Mesenchymal stem cell (in vitro differentiated cells and primary cell): ENCODE results near the gene VPS54.

Source experiments
- DNase-seq: peaks from one replicate; pipeline ENCODE4 v3.0.0-alpha.2; 2013
- H2AFZ ChIP-seq: one replicate; pipeline ENCODE4 v1.6.1; 2013; ENCODE audit warnings: low read depth, mild to moderate bottlenecking, control low read depth, inconsistent platforms, low read length, moderate library complexity
- H2AK5ac ChIP-seq: 2 replicates; pipeline ENCODE4 v1.6.1; 2013; ENCODE audit warnings: low read length, moderate library complexity, mild to moderate bottlenecking, inconsistent platforms; ENCODE audit not compliant: severe bottlenecking
- H2BK120ac ChIP-seq: one replicate; pipeline ENCODE4 v1.6.1; 2013; ENCODE audit warnings: low read depth, mild to moderate bottlenecking, inconsistent platforms, low read length, moderate library complexity
- H2BK12ac ChIP-seq, 2 experiments: one replicate each; pipeline ENCODE4 v1.6.1; 2013; ENCODE audit warnings: inconsistent platforms in 2 of 2, low read length in 2 of 2, mild to moderate bottlenecking in 2 of 2, moderate library complexity in 2 of 2, control low read depth in 1 of 2
- H2BK15ac ChIP-seq: one replicate; pipeline ENCODE4 v1.6.1; 2013; ENCODE audit warnings: mild to moderate bottlenecking, low read depth, inconsistent platforms; ENCODE audit not compliant: poor library complexity, severe bottlenecking
- H2BK5ac ChIP-seq: 2 replicates; pipeline ENCODE4 v1.6.1; 2013; ENCODE audit warnings: low read depth, mild to moderate bottlenecking, low read length, control low read depth, inconsistent platforms; ENCODE audit not compliant: poor library complexity, severe bottlenecking
- H3K14ac ChIP-seq, 2 experiments: one replicate each; pipeline ENCODE4 v1.6.1; 2013; ENCODE audit warnings: inconsistent platforms in 2 of 2, low read length in 2 of 2, control low read depth in 1 of 2, mild to moderate bottlenecking in 1 of 2, moderate library complexity in 1 of 2
- H3K18ac ChIP-seq, 2 experiments: one replicate each; pipeline ENCODE4 v1.6.1; 2013; ENCODE audit warnings: inconsistent platforms in 2 of 2, low read length in 2 of 2, control low read depth in 1 of 2, low read depth in 1 of 2, mild to moderate bottlenecking in 1 of 2
- H3K23ac ChIP-seq, 2 experiments: one replicate each; pipeline ENCODE4 v1.6.1; 2013; ENCODE audit warnings: inconsistent platforms in 2 of 2, low read length in 2 of 2, mild to moderate bottlenecking in 2 of 2, moderate library complexity in 2 of 2, control low read depth in 1 of 2
- H3K27ac ChIP-seq: 2 replicates; pipeline ENCODE4 v1.5.1; 2013; ENCODE audit warnings: mild to moderate bottlenecking, moderate library complexity, low read length, control low read depth, inconsistent platforms; ENCODE audit not compliant: poor library complexity, severe bottlenecking
- H3K27me3 ChIP-seq, 2 experiments: 2 replicates each; pipeline versions ENCODE4 v1.6.1 to v1.7.0; 2013; ENCODE audit warnings: low read length in 2 of 2, mild to moderate bottlenecking in 2 of 2, moderate library complexity in 2 of 2, control low read depth in 1 of 2, inconsistent platforms in 1 of 2; ENCODE audit not compliant: control insufficient read depth in 1 of 2, insufficient read depth in 1 of 2
- H3K36me3 ChIP-seq, 2 experiments: 2 replicates each; pipeline versions ENCODE4 v1.6.1 to v1.7.0; 2013; ENCODE audit warnings: low read length in 2 of 2, control low read depth in 1 of 2, inconsistent platforms in 1 of 2, low read depth in 1 of 2, mild to moderate bottlenecking in 1 of 2; ENCODE audit not compliant: insufficient read depth in 2 of 2, control insufficient read depth in 1 of 2
- H3K4ac ChIP-seq, 2 experiments: one replicate each; pipeline ENCODE4 v1.6.1; 2013; ENCODE audit warnings: inconsistent platforms in 2 of 2, low read length in 2 of 2, mild to moderate bottlenecking in 2 of 2, moderate library complexity in 2 of 2, control low read depth in 1 of 2, low read depth in 1 of 2
- H3K4me1 ChIP-seq: 2 replicates; pipeline ENCODE4 v1.6.1; 2013; ENCODE audit warnings: low read depth, low read length, control low read depth; ENCODE audit not compliant: control insufficient read depth, insufficient read depth
- H3K4me2 ChIP-seq: 2 replicates; pipeline ENCODE4 v1.6.1; 2013; ENCODE audit warnings: low read length, mild to moderate bottlenecking, inconsistent platforms; ENCODE audit not compliant: poor library complexity, severe bottlenecking
- H3K4me3 ChIP-seq, 2 experiments: 2 replicates each; pipeline versions ENCODE4 v1.5.1 to v1.7.0; 2013; ENCODE audit warnings: low read length in 2 of 2, mild to moderate bottlenecking in 2 of 2, control low read depth in 1 of 2, low read depth in 1 of 2; ENCODE audit not compliant: insufficient read depth in 1 of 2
- H3K79me1 ChIP-seq: replicated peaks from 2 replicates; pipeline ENCODE4 v1.6.1; 2013; ENCODE audit warnings: mild to moderate bottlenecking, control low read depth, low read length, inconsistent platforms; ENCODE audit not compliant: poor library complexity, severe bottlenecking
- H3K9ac ChIP-seq: 2 replicates; pipeline ENCODE4 v1.7.0; 2013; ENCODE audit warnings: mild to moderate bottlenecking, low read length, moderate library complexity
- H3K9me3 ChIP-seq: 2 replicates; pipeline ENCODE4 v1.7.0; 2013; ENCODE audit warnings: mild to moderate bottlenecking, low read length; ENCODE audit not compliant: control insufficient read depth
- H4K8ac ChIP-seq: one replicate; pipeline ENCODE4 v1.6.1; 2013; ENCODE audit warnings: inconsistent platforms, mild to moderate bottlenecking, low read length, moderate library complexity
- H4K91ac ChIP-seq: one replicate; pipeline ENCODE4 v1.6.1; 2013; ENCODE audit warnings: mild to moderate bottlenecking, low read length, inconsistent platforms
- WGBS: methylation state at CpG from one replicate; pipeline ENCODE4 v1.1.7; 2013; ENCODE audit warnings: mixed read lengths; 5-methylcytosine and 5-hydroxymethylcytosine counted together

VPS54 gene

DNA sequence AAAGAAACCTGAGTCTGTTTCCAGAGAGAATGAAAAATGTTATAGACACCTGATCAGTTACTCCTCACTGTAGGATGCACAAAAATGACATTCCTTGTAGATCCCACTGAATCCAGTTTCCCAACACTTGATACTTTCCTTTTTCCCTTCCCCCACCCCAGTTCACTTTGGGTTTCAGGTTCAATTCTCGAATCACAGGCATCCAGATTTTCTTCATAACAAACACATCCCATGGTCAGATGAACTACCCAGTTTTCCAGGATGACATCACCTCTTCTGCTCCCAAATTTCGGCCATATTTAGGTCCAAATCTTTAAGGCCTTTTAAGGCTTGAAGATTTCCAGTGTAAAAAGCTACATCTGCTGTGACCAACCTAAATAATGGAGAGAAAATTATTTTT is 126.1 kb downstream of the VPS54 start:
- Histone ChIP-seq H2BK5ac (no peak overlapping the region), H3K4me1 (peaks cover 3% of the 10 kb centered on the region), H3K4ac (no peak overlapping the region), H4K91ac (no peak overlapping the region), H3K27ac (no peak overlapping the region), H3K27me3 (no peaks in the 10 kb centered on the region), H3K79me1 (peaks cover 7% of the 10 kb centered on the region), H4K8ac (no peak overlapping the region), H2AFZ (no peak overlapping the region), H3K9me3 (no peaks in the 10 kb centered on the region), H3K4me3 (no peak overlapping the region), H2BK15ac (no peak overlapping the region), H3K18ac (no peak overlapping the region), H2BK12ac (no peak overlapping the region), H3K4me2 (no peak overlapping the region), H2AK5ac (no peak overlapping the region), H3K9ac (no peak overlapping the region), H2BK120ac (no peak overlapping the region), H3K14ac (no peak overlapping the region), H3K36me3 (peaks cover 12 to 97% of the 10 kb centered on the region in 2 experiments), H3K23ac (no peak overlapping the region)
- no peak for DNase-seq
- WGBS: 93% methylated on average over 1 of the region's 2 CpGs

DNA sequence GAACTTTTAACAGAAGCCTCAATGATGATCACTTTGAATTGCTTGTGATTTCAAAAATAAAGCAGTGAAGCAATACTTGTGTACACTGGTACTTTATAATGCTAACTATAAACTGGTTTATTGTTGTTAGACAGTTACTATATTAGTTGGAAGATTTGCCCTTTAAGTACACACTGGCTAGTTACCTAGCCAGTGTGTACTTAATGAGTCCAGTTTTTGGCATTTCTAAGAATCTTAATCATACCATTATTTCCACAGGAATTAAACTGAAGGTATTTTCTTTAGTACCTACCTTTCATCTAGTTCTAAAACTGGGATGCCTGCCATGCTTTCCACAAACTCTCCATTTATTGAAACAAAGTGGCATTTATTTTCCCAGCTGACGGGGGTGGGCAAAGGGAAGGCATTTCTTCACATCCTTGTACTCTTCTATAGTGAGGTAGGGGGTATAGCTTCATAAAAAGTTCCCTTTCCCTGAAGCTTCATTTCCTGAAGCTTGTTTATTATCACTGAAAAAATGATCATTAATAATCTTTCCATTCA is 127.7 kb downstream of the VPS54 start:
- H3K27me3 ChIP-seq: no peaks in the 10 kb centered on the region
- H3K4me1 ChIP-seq: peaks cover 3% of the 10 kb centered on the region
- H3K23ac ChIP-seq: no peak overlapping the region
- H3K4ac ChIP-seq: no peak overlapping the region
- H2BK5ac ChIP-seq: no peak overlapping the region
- no peak overlapping the region for H3K14ac ChIP-seq
- H3K79me1 ChIP-seq: peaks cover 10% of the 10 kb centered on the region
- no peak overlapping the region for H2BK120ac ChIP-seq
- H3K4me2 ChIP-seq: no peak overlapping the region
- H4K8ac ChIP-seq: no peak overlapping the region
- H2BK15ac ChIP-seq: no peak overlapping the region
- H2AFZ ChIP-seq: no peak overlapping the region
- H3K36me3 ChIP-seq: peaks cover 13 to 97% of the 10 kb centered on the region in 2 experiments
- H3K27ac ChIP-seq: peak overlapping the region; percentile 14
- H3K9me3 ChIP-seq: no peaks in the 10 kb centered on the region
- H2BK12ac ChIP-seq: no peak overlapping the region
- H3K4me3 ChIP-seq: no peak overlapping the region
- no CpG with 5 or more reads among the region's 1 CpG for WGBS
- H3K18ac ChIP-seq: no peak overlapping the region
- no peak overlapping the region for H3K9ac ChIP-seq
- no peak overlapping the region for H2AK5ac ChIP-seq
- H4K91ac ChIP-seq: no peak overlapping the region
- DNase-seq: no peak

DNA sequence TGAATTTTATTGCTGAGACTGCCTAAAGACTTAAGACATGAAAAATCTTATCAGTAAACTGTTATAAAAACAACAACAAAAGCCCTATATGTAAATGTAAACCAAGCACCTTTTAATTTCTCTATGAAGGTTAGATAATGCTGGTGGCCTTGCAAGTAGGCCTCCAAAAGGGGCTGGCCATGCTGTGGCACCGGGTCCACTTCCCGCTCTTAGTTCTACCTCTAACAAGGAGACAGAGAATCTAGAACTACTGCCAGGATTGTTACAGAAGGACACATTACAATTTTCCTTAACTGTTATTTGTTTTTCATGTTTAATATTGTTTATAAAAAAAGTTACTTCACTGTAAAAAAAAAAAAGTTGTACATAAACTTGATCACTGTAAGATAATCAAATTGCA is 128.6 kb downstream of the VPS54 start:
- no peak overlapping the region for H3K4me2 ChIP-seq
- H3K9me3 ChIP-seq: no peaks in the 10 kb centered on the region
- WGBS: 100% methylated on average over 2 of the region's 2 CpGs
- no peak overlapping the region for H2BK5ac ChIP-seq
- H2BK120ac ChIP-seq: no peak overlapping the region
- H3K9ac ChIP-seq: no peak overlapping the region
- no peak overlapping the region for H2BK15ac ChIP-seq
- H3K14ac ChIP-seq: no peak overlapping the region
- H2AK5ac ChIP-seq: no peak overlapping the region
- peaks cover 3% of the 10 kb centered on the region for H3K4me1 ChIP-seq
- no peak overlapping the region for H2BK12ac ChIP-seq
- H4K8ac ChIP-seq: no peak overlapping the region
- H3K36me3 ChIP-seq: peaks cover 16 to 98% of the 10 kb centered on the region in 2 experiments
- H4K91ac ChIP-seq: no peak overlapping the region
- no peak overlapping the region for H3K4me3 ChIP-seq
- H3K27me3 ChIP-seq: no peaks in the 10 kb centered on the region
- no peak overlapping the region for H3K23ac ChIP-seq
- H2AFZ ChIP-seq: no peak overlapping the region
- peaks cover 14% of the 10 kb centered on the region for H3K79me1 ChIP-seq
- H3K4ac ChIP-seq: no peak overlapping the region
- H3K18ac ChIP-seq: no peak overlapping the region
- no peak overlapping the region for H3K27ac ChIP-seq
- DNase-seq: no peak

DNA sequence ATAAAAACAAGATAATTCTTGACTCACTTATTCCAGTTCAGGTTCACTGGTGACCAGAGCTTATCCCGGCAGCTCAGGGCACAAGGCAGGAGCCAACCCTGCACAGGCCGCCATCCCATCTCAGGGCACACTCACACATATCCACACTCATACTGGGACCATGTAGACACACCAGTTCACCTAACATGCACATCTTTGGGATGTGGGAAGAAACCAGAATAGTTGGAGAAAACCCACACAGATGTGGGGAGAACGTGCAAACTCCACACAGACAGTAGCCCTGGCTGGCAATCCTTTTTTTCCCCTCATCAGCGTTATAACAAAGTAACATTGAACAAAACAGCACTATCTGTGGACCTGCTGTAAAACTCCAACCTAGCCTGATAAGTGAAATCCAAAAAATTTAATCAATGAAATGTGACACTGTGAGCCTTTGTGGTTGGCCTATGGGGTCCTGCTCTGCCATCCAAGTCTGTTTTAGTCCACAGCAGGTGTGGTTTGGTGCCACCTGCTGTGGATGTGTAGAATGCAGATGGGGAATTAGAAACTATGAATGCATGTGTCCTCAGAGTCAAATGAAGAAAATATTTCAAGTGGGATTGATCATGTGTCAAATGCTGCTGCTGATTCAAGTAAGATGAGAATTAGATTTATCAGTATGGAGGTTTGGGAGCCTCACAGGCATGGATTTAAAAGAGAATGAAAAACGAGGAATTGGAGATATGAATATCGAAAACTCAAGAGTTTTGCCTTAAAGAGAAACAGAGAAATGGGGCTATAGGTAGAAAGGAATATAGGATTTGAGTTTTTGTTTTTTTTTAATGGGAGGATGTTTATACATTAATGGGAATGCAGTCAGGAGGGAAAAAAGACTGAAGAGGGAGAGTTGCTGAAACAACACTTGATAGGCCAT is 130.5 kb downstream of the VPS54 start:
- no peaks in the 10 kb centered on the region for H3K9me3 ChIP-seq
- H2AFZ ChIP-seq: no peak overlapping the region
- no peak overlapping the region for H2BK120ac ChIP-seq
- H3K27me3 ChIP-seq: no peaks in the 10 kb centered on the region
- 99% methylated on average over 5 of the region's 6 CpGs for WGBS
- H2AK5ac ChIP-seq: no peak overlapping the region
- no peak overlapping the region for H2BK15ac ChIP-seq
- no peak overlapping the region for H3K23ac ChIP-seq
- H4K8ac ChIP-seq: no peak overlapping the region
- DNase-seq: peak; percentile 56
- no peak overlapping the region for H3K14ac ChIP-seq
- no peak overlapping the region for H3K9ac ChIP-seq
- H4K91ac ChIP-seq: no peak overlapping the region
- H3K79me1 ChIP-seq: peaks cover 17% of the 10 kb centered on the region
- H2BK5ac ChIP-seq: no peak overlapping the region
- H3K4ac ChIP-seq: no peak overlapping the region
- H3K36me3 ChIP-seq: peaks cover 15 to 99% of the 10 kb centered on the region in 2 experiments
- H3K4me3 ChIP-seq: no peak overlapping the region
- H3K4me1 ChIP-seq: peaks cover 3% of the 10 kb centered on the region
- no peak overlapping the region for H3K18ac ChIP-seq
- H2BK12ac ChIP-seq: no peak overlapping the region
- H3K27ac ChIP-seq: no peak overlapping the region
- no peak overlapping the region for H3K4me2 ChIP-seq
